ENCODE measurements around the gene RAD51C.
"Not testable (repeated sequence)": the region's sequence is repeated elsewhere in the genome, so short reads cannot be mapped to it uniquely, and the experiment has no call there.

The RAD51C gene

GRCh38 chr17:58692239-58693055 is at the start of gene RAD51C:
Gene RAD51C (plus strand): TSS chr17:58692602. CDS start chr17:58692644, 42 bp downstream.
- DNase-seq = peak; percentile 84 to 87

GRCh38 chr17:58643147-58643546 is 49.3 kb upstream of the RAD51C start:
- no peak for DNase-seq

- DNase-seq = no peak
Measured at GRCh38 chr17:58648236-58648635, 44.2 kb upstream of the RAD51C start.

GRCh38 chr17:58657962-58658803 is 34.2 kb upstream of the RAD51C start:
- not testable (repeated sequence) for DNase-seq

- peak; percentile 54 to 67 for DNase-seq
Measured at GRCh38 chr17:58658804-58659713, 33.3 kb upstream of the RAD51C start.

GRCh38 chr17:58659714-58660084 is 32.7 kb upstream of the RAD51C start:
- not testable (repeated sequence) for DNase-seq

- no peak for DNase-seq
Measured at GRCh38 chr17:58660621-58661020, 31.8 kb upstream of the RAD51C start.

GRCh38 chr17:58661499-58661898 is 30.9 kb upstream of the RAD51C start:
- no peak for DNase-seq

- no peak for DNase-seq
Measured at GRCh38 chr17:58664302-58664701, 28.1 kb upstream of the RAD51C start.

GRCh38 chr17:58665946-58666857 is 26.2 kb upstream of the RAD51C start:
- DNase-seq = no peak

GRCh38 chr17:58666858-58667267 is 25.5 kb upstream of the RAD51C start:
- peak in 1 of 2 experiments; percentile 9 for DNase-seq

- DNase-seq = no peak
Measured at GRCh38 chr17:58667934-58668597, 24.3 kb upstream of the RAD51C start.

- no peak for DNase-seq
Measured at GRCh38 chr17:58668598-58668935, 23.8 kb upstream of the RAD51C start.

- no peak for DNase-seq
Measured at GRCh38 chr17:58669853-58670252, 22.5 kb upstream of the RAD51C start.

- DNase-seq = no peak
Measured at GRCh38 chr17:58671969-58672368, 20.4 kb upstream of the RAD51C start.

GRCh38 chr17:58677194-58677880 is 15.1 kb upstream of the RAD51C start:
- DNase-seq = no peak

- not testable (repeated sequence) for DNase-seq
Measured at GRCh38 chr17:58678287-58678686, 14.1 kb upstream of the RAD51C start.

- DNase-seq = no peak
Measured at GRCh38 chr17:58679263-58680037, 13.0 kb upstream of the RAD51C start.

GRCh38 chr17:58680038-58680369 is 12.4 kb upstream of the RAD51C start:
- DNase-seq = no peak

- DNase-seq = no peak
Measured at GRCh38 chr17:58684003-58684402, 8.4 kb upstream of the RAD51C start.

All from stimulated activated CD4-positive, alpha-beta T cell treated with anti-CD3 and anti-CD28 coated beads, Interleukin-4, amount 100 ng/mL, for 4 hours (primary cell).